ENCODE results near the gene ARHGEF7. TPM values are rescaled to one million over a fixed set of nuclear protein-coding genes. Genes with fewer than 3 reads are reported as not detected.

Gene ARHGEF7
- total RNA-seq, 1 donor from 2014 or later: 31.6 TPM

- TF ChIP-seq, protein P1, sequence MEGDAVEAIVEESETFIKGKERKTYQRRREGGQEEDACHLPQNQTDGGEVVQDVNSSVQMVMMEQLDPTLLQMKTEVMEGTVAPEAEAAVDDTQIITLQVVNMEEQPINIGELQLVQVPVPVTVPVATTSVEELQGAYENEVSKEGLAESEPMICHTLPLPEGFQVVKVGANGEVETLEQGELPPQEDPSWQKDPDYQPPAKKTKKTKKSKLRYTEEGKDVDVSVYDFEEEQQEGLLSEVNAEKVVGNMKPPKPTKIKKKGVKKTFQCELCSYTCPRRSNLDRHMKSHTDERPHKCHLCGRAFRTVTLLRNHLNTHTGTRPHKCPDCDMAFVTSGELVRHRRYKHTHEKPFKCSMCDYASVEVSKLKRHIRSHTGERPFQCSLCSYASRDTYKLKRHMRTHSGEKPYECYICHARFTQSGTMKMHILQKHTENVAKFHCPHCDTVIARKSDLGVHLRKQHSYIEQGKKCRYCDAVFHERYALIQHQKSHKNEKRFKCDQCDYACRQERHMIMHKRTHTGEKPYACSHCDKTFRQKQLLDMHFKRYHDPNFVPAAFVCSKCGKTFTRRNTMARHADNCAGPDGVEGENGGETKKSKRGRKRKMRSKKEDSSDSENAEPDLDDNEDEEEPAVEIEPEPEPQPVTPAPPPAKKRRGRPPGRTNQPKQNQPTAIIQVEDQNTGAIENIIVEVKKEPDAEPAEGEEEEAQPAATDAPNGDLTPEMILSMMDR (IDR thresholded peaks at IDR 0.05; ENCODE audit: insufficient read depth, low read length, severe bottlenecking): no peak
- Histone ChIP-seq H3K4me3 (ENCODE audit: low read depth, low read length) (no peak overlapping the region), H3K27me3 (ENCODE audit: control insufficient read depth, insufficient read depth, low read length) (peaks cover 16% of the 10 kb centered on the region), H3K36me3 (ENCODE audit: control insufficient read depth, insufficient read depth, low read length) (no peaks in the 10 kb centered on the region)
- FAIRE-seq: no peak
- no peak for DNase-seq (ENCODE audit: low read depth)
These were observed 3.9 kb downstream of the ARHGEF7 start for GRCh38 chr13:111118898-111119607.

- no peak overlapping the region for H3K4me3 ChIP-seq (ENCODE audit: low read depth, low read length)
- FAIRE-seq: no peak
- TF ChIP-seq, protein P1 (IDR thresholded peaks at IDR 0.05; ENCODE audit: insufficient read depth, low read length, severe bottlenecking): no peak
- H3K27me3 ChIP-seq (ENCODE audit: control insufficient read depth, insufficient read depth, low read length): peaks cover 10% of the 10 kb centered on the region
- no peak for DNase-seq (ENCODE audit: low read depth)
- H3K36me3 ChIP-seq (ENCODE audit: control insufficient read depth, insufficient read depth, low read length): no peaks in the 10 kb centered on the region
These were observed 4.9 kb downstream of the ARHGEF7 start for GRCh38 chr13:111119966-111120365.

GRCh38 chr13:111120422-111120821, 5.3 kb downstream of the ARHGEF7 start:
- Histone ChIP-seq H3K36me3 (ENCODE audit: control insufficient read depth, insufficient read depth, low read length) (no peaks in the 10 kb centered on the region), H3K27me3 (ENCODE audit: control insufficient read depth, insufficient read depth, low read length) (peaks cover 8% of the 10 kb centered on the region), H3K4me3 (ENCODE audit: low read depth, low read length) (no peak overlapping the region)
- TF ChIP-seq, protein P1 (IDR thresholded peaks at IDR 0.05; ENCODE audit: insufficient read depth, low read length, severe bottlenecking): no peak
- no peak for FAIRE-seq
- no peak for DNase-seq (ENCODE audit: low read depth)

DNA sequence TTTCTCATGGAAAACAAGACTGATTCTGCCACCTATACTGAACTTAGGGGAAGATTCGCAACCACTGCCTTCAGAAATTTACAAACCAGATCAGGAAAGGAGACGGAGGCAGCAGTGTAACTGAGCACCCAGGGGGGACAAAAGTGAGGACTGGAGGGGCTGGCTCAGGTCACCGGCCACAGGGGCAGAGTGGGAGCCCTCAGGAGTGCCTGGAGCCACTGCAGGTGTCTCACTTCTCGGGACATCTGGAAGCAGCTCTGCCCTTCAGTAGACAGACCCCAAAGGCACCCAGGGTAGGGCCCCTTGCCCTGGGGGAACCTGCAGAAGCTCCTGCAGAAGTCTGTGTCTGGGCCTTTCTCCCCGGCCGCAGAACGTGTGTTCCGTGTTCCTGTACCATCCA, 5.8 kb downstream of the ARHGEF7 start:
- DNase-seq (ENCODE audit: low read depth) (no peak), FAIRE-seq (no peak)
- peaks cover 6% of the 10 kb centered on the region for H3K27me3 ChIP-seq (ENCODE audit: control insufficient read depth, insufficient read depth, low read length)
- no peaks in the 10 kb centered on the region for H3K36me3 ChIP-seq (ENCODE audit: control insufficient read depth, insufficient read depth, low read length)
- TF ChIP-seq, protein P1 (IDR thresholded peaks at IDR 0.05; ENCODE audit: insufficient read depth, low read length, severe bottlenecking): no peak
- no peak overlapping the region for H3K4me3 ChIP-seq (ENCODE audit: low read depth, low read length)

- H3K36me3 ChIP-seq (ENCODE audit: control insufficient read depth, insufficient read depth, low read length): no peaks in the 10 kb centered on the region
- FAIRE-seq (no peak), DNase-seq (ENCODE audit: low read depth) (no peak)
- TF ChIP-seq, protein P1 (IDR thresholded peaks at IDR 0.05; ENCODE audit: insufficient read depth, low read length, severe bottlenecking): no peak
- H3K27me3 ChIP-seq (ENCODE audit: control insufficient read depth, insufficient read depth, low read length): peaks cover 2% of the 10 kb centered on the region
- no peak overlapping the region for H3K4me3 ChIP-seq (ENCODE audit: low read depth, low read length)
These were observed 6.4 kb downstream of the ARHGEF7 start for GRCh38 chr13:111121506-111121905.

GRCh38 chr13:111122056-111122455, 6.9 kb downstream of the ARHGEF7 start:
- TF ChIP-seq, protein P1 (IDR thresholded peaks at IDR 0.05; ENCODE audit: insufficient read depth, low read length, severe bottlenecking): no peak
- H3K4me3 ChIP-seq (ENCODE audit: low read depth, low read length): no peak overlapping the region
- peaks cover 2% of the 10 kb centered on the region for H3K27me3 ChIP-seq (ENCODE audit: control insufficient read depth, insufficient read depth, low read length)
- no peaks in the 10 kb centered on the region for H3K36me3 ChIP-seq (ENCODE audit: control insufficient read depth, insufficient read depth, low read length)
- DNase-seq (ENCODE audit: low read depth) (no peak), FAIRE-seq (no peak)

All from bronchial epithelial cell (primary cell).